ENCODE data around the gene TUBGCP2.

The TUBGCP2 gene

DNA sequence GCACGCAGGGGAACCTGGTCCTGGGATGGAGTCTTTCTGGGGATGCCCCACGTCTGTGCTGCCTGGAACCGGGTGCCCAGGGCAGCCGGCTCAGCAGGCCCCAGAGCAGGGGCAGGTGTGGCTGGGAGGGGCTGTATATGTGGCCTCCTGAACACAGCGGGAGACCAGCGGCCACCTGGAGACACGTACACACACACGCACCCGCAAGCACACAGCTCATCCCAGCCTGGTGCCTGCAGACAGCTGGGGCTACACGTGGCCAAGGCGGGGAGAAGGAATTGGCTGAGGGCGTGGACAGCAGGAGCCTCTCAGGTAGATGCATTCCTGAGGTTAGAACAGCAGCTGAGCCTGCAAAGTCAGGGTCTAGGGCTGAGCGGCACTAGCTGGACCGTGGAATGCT is 46.0 kb downstream of the TUBGCP2 start:
- DNase-seq (ENCODE audit: low read depth): no peak
- TF ChIP-seq, protein P1, sequence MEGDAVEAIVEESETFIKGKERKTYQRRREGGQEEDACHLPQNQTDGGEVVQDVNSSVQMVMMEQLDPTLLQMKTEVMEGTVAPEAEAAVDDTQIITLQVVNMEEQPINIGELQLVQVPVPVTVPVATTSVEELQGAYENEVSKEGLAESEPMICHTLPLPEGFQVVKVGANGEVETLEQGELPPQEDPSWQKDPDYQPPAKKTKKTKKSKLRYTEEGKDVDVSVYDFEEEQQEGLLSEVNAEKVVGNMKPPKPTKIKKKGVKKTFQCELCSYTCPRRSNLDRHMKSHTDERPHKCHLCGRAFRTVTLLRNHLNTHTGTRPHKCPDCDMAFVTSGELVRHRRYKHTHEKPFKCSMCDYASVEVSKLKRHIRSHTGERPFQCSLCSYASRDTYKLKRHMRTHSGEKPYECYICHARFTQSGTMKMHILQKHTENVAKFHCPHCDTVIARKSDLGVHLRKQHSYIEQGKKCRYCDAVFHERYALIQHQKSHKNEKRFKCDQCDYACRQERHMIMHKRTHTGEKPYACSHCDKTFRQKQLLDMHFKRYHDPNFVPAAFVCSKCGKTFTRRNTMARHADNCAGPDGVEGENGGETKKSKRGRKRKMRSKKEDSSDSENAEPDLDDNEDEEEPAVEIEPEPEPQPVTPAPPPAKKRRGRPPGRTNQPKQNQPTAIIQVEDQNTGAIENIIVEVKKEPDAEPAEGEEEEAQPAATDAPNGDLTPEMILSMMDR (IDR thresholded peaks at IDR 0.05; ENCODE audit: control insufficient read depth, extremely low read depth, insufficient read depth): no peak
- H3K4me3 ChIP-seq (ENCODE audit: low read depth, low read length): no peak overlapping the region

DNA sequence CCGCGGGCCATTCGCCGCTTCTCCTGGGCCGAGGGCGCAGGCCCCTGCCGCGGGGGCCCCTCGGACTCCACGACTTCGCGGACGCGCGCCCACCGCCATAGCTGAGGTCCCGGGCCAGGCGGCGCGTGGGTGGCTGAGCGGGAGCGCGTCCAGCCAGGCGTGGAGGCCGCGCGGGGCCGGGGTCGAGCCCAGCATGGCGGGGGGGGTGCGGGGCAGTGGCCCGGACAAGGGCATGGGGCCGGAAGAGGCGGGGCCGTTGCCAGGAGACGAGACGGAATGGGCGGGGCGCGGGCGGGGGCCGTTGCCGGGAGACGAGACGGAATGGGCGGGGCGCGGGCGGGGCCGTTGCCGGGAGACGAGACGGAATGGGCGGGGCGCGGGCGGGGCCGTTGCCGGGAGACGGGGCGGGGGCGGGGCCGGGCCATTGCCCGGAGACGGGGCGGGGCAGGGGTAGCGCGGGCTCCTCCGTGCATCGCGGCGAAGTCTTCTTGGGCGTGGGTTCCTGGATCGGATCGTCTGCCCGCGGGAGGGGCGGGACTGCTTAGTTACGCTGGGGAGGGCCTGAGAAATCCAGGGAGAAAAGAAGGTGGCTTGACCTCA is 46.8 kb downstream of the TUBGCP2 start:
- no peak for DNase-seq (ENCODE audit: low read depth)
- TF ChIP-seq, protein P1 (IDR thresholded peaks at IDR 0.05; ENCODE audit: control insufficient read depth, extremely low read depth, insufficient read depth): no peak
- peak overlapping the region; percentile 76 for H3K4me3 ChIP-seq (ENCODE audit: low read depth, low read length)

DNA sequence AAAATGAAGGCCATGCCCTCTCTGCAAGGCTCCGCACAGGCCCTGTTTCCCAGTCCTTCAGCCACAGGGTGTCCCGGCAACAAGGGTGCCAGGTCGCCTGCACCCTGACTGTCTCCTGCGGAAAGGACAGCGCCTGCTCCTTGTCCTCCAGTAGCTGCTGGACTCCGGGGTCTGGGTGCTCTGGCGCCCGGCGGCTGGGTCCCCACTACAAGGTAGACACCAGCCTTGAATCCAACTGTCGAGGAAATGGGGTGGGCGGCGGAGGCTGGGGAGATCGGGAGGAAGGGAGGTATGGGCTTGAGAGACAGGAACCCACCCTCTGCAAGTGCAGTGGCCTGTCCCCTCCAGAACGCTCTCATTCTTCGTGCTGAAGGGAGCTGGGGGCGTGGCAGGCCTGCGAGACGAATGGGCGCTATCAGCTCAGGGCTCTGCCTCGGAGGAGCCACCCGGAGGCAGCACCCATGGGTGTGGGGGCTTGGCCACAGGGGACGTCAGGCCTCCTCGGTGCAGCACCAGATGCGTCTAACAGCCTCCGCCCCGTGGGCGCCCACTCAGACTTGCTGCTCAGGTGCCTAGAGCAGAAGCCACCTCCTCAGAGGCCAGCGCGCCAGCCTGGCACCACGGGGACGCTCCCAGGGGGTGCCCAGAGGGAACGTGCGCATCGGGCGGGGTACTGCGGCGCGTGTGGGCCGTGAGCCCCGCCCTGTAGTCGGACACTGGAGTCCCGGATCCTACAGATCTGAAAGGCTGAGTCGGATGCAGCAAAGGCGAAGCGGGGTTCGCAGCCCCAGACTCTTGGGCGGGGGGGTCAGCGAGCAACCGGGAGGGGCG is 47.6 kb downstream of the TUBGCP2 start:
- no peak for DNase-seq (ENCODE audit: low read depth)
- H3K4me3 ChIP-seq (ENCODE audit: low read depth, low read length): peak overlapping the region; percentile 76
- TF ChIP-seq, protein P1 (IDR thresholded peaks at IDR 0.05; ENCODE audit: control insufficient read depth, extremely low read depth, insufficient read depth): no peak

DNA sequence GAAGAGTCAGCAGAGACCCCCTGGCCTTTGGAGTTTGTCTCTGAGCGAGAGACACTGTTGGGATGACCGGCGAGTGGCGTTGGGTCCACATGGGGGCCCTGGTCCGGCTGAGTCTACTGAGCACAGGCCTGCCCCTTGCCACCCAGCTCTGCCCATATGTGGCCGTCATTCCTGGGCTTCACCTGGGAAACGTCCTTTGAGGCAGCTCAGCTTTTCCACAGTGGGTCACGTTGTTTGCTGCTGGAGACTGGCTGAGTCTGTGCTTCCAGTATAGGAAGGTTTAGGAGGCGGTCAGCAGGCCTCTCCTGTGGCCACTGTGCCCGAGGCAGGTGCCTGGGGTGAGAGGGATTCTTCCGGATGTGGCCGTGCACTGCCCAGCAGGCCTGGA is 49.1 kb downstream of the TUBGCP2 start:
- no peak overlapping the region for H3K4me3 ChIP-seq (ENCODE audit: low read depth, low read length)
- TF ChIP-seq, protein P1 (IDR thresholded peaks at IDR 0.05; ENCODE audit: control insufficient read depth, extremely low read depth, insufficient read depth): no peak
- DNase-seq (ENCODE audit: low read depth): no peak

DNA sequence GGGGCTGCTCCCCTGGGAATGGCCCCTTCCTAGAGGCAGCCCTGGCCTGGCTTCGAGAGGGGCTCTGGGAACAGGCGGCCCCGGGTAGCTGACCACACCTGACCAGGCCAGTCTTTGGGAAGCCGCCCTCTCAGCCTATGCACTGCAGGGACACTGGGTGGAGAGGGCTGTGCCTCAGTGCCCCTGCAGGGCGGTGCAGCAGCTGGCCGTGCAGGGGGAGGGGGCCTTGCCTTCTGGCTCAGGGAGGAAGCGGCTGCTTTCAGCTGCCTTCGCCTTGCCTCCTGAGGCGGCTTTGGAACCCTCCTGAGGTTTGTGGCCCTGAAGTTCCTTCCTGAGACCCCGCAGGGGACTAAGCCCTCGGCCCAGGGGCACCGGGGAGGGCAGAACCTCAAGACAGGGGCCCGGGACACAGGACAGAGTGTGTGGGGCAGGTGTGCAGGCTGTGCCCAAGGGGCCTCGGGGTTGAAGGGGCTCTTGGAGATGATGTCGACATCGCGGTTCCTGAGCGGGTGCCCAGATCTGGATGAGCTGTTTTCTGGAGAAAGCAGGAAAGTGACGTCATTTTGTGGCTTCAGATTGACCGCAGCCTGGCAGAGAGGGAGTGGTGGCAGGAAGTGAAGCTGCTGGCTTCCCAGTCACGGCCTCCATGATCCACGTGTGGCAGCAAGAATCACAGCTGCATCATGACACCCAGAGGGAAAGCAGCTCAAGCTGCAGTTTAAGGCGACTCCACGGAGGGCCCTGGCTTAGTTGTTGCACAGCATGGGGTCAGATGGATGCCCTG is 49.7 kb downstream of the TUBGCP2 start:
- no peak overlapping the region for H3K4me3 ChIP-seq (ENCODE audit: low read depth, low read length)
- TF ChIP-seq, protein P1 (IDR thresholded peaks at IDR 0.05; ENCODE audit: control insufficient read depth, extremely low read depth, insufficient read depth): no peak
- no peak for DNase-seq (ENCODE audit: low read depth)

DNA sequence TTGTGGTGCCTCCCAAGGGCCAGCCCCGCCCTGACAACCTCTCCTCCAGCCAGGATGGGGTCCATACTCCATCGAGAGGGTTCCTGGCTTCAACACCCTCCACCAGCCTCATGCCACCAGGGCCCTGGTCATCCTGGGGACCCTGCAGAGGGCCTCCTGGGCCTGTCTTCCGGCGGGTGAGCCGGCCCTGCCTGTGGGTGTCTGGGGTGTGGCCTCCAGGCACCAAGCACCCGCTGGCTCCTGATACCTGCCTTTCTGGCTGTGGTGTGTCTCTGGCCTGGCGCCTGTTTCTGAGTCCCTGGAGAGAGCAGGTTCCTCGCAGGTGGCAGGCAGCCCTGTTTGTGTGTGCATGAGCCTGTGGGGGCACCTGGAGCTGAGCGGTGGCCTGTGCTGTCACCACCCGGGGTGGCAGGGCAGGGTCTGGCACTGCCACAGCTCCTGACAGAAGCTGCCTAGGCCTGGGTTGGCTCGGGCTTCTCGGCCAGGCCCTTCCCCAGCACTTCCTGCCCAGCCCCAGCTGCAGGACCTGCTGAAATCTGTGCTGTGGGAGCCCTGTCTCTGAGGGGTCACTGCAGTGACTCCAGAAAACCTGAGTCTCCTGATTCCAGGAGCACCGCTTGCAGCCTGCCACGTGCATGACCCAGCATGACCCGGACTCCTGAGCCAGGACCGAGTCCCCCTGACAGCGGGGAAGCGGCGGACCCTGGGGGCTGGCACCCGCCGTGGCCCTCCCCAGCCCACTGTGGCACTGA is 50.4 kb downstream of the TUBGCP2 start:
- DNase-seq (ENCODE audit: low read depth): peak; percentile 84
- TF ChIP-seq, protein P1 (IDR thresholded peaks at IDR 0.05; ENCODE audit: control insufficient read depth, extremely low read depth, insufficient read depth): no peak
- peak overlapping the region; percentile 41 for H3K4me3 ChIP-seq (ENCODE audit: low read depth, low read length)
